SK-N-SH treated with all-trans-retinoic acid at 6 μM for 48 hours (cell line): Measurements from ENCODE around the gene ZNFX1.

Experiments used
- ATAC-seq: fragments of 200-7000 bp; cut with Tn5 transposase; 3 replicates; pipeline ENCODE4 v1.9.1; 2020; ENCODE audit warnings: mild to moderate bottlenecking, moderate library complexity
- ARNTL ChIP-seq: fragments of 450-650 bp; formaldehyde crosslinking; IDR thresholded peaks from 2 replicates; pipeline ENCODE4 v1.5.0; 2020; ENCODE audit warnings: low read depth, mild to moderate bottlenecking, moderate library complexity, borderline replicate concordance
- BACH2 ChIP-seq: fragments of 250-450 bp; sonication (Bioruptor Pico); IDR thresholded peaks from 2 replicates; pipeline ENCODE4 v1.9.0; 2021; ENCODE audit warnings: mild to moderate bottlenecking, borderline replicate concordance
- CREB5 ChIP-seq: fragments of 250-450 bp; sonication (Bioruptor Pico); IDR thresholded peaks from 2 replicates; pipeline ENCODE4 v1.5.1; 2020; ENCODE audit warnings: low read depth, mild to moderate bottlenecking, moderate library complexity
- CSDC2 ChIP-seq: fragments of 250-450 bp; sonication (Bioruptor Pico); IDR thresholded peaks from 2 replicates; pipeline ENCODE4 v1.5.0; 2020; ENCODE audit warnings: mild to moderate bottlenecking, moderate library complexity
- GLIS3 ChIP-seq: fragments of 250-450 bp; sonication (Bioruptor Pico); IDR thresholded peaks from 2 replicates; pipeline ENCODE4 v1.5.0; 2020; ENCODE audit warnings: mild to moderate bottlenecking, moderate library complexity
- ISL1 ChIP-seq: fragments of 250-450 bp; sonication (Bioruptor Pico); IDR thresholded peaks from 2 replicates; pipeline ENCODE4 v2.1.2; 2022; ENCODE audit warnings: mild to moderate bottlenecking, moderate library complexity
- OSR1 ChIP-seq: fragments of 250-450 bp; sonication (Bioruptor Pico); IDR thresholded peaks from 2 replicates; pipeline ENCODE4 v1.8.0; 2022; ENCODE audit warnings: moderate library complexity, mild to moderate bottlenecking, inconsistent platforms
- PATZ1 ChIP-seq: fragments of 250-450 bp; sonication (Bioruptor Pico); IDR thresholded peaks from 2 replicates; pipeline ENCODE4 v1.8.0; 2020; ENCODE audit warnings: mild to moderate bottlenecking, moderate library complexity, borderline replicate concordance
- PPARA ChIP-seq: fragments of 250-450 bp; sonication (Bioruptor Pico); IDR thresholded peaks from 2 replicates; pipeline ENCODE4 v1.5.0; 2020; ENCODE audit warnings: mild to moderate bottlenecking, borderline replicate concordance
- RARB ChIP-seq: fragments of 250-450 bp; sonication (Bioruptor Pico); IDR thresholded peaks from 2 replicates; pipeline ENCODE4 v1.8.0; 2021; ENCODE audit warnings: mild to moderate bottlenecking, moderate library complexity
- SNAI2 ChIP-seq: fragments of 250-450 bp; sonication (Bioruptor Pico); IDR thresholded peaks from 2 replicates; pipeline ENCODE4 v1.5.0; 2020; ENCODE audit warnings: mild to moderate bottlenecking, moderate library complexity
- TCF4 ChIP-seq: fragments of 250-450 bp; sonication (Bioruptor Pico); IDR thresholded peaks from 2 replicates; pipeline ENCODE4 v1.8.0; 2021; ENCODE audit warnings: mild to moderate bottlenecking, moderate library complexity, borderline replicate concordance
- TOX ChIP-seq: fragments of 250-450 bp; sonication (Bioruptor Pico); IDR thresholded peaks from 2 replicates; pipeline ENCODE4 v1.8.0; 2021; ENCODE audit warnings: mild to moderate bottlenecking, moderate library complexity, borderline replicate concordance
- TSHZ2 ChIP-seq: fragments of 250-450 bp; sonication (Bioruptor Pico); IDR thresholded peaks from 2 replicates; pipeline ENCODE4 v1.5.0; 2020; ENCODE audit warnings: mild to moderate bottlenecking, moderate library complexity
- ZC3H10 ChIP-seq: fragments of 250-450 bp; sonication (Bioruptor Pico); IDR thresholded peaks from 2 replicates; pipeline ENCODE4 v1.5.1; 2021; ENCODE audit warnings: mild to moderate bottlenecking, moderate library complexity
- ZFP3 ChIP-seq: fragments of 250-450 bp; sonication (Bioruptor Pico); IDR thresholded peaks from 2 replicates; pipeline ENCODE4 v1.5.0; 2020; ENCODE audit warnings: mild to moderate bottlenecking, moderate library complexity
- ZNF565 ChIP-seq: fragments of 450-650 bp; formaldehyde crosslinking; conservative IDR thresholded peaks from 2 replicates; pipeline ENCODE4 v1.5.0; 2020; ENCODE audit warnings: low read depth, mild to moderate bottlenecking, moderate library complexity
- ZNF70 ChIP-seq: fragments of 450-650 bp; formaldehyde crosslinking; IDR thresholded peaks from 2 replicates; pipeline ENCODE4 v1.5.0; 2020; ENCODE audit warnings: mild to moderate bottlenecking, moderate library complexity
- ZNF8 ChIP-seq: fragments of 450-650 bp; formaldehyde crosslinking; IDR thresholded peaks from 2 replicates; pipeline ENCODE4 v1.5.0; 2020; ENCODE audit warnings: mild to moderate bottlenecking, moderate library complexity
- TF ChIP-seq, protein P1 (sequence below): fragments of 250-450 bp; sonication (Bioruptor Pico); IDR thresholded peaks from 2 replicates; pipeline ENCODE4 v1.8.0; 2021; ENCODE audit warnings: low read depth, mild to moderate bottlenecking, moderate library complexity, borderline replicate concordance

The ZNFX1 gene

DNA sequence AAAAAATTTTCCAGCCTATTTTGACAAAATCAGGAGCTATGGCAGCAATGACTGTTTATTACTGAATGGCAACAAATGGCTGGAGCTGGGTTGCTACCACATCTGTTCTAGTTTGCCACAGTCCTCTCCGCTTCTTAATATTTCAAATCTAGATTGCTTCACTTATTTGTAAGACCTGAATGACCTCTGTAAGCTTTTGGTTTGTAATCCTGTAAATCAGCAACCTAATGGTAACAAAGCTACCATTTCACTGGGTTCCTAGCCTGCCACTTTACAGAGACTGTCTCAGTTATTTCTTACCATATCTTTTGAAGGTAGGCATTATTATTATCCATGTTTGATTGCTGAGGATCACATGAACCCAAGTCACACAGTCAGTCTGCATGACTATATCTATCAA, 15.4 kb downstream of the ZNFX1 start:
- TF ChIP-seq ZC3H10 (CRISPR knock-in tag) (no peak), GLIS3 (no peak), TCF4 (CRISPR knock-in tag) (no peak), PATZ1 (CRISPR knock-in tag) (no peak), ZNF70 (no peak), CREB5 (CRISPR knock-in tag) (no peak), PPARA (no peak), BACH2 (CRISPR knock-in tag) (no peak), CSDC2 (CRISPR knock-in tag) (no peak), ARNTL (no peak), SNAI2 (CRISPR knock-in tag) (no peak), ISL1 (CRISPR knock-in tag) (no peak), TSHZ2 (CRISPR knock-in tag) (no peak), OSR1 (CRISPR knock-in tag) (no peak), ZNF565 (CRISPR knock-in tag) (no peak)
- TF ChIP-seq, protein P1, sequence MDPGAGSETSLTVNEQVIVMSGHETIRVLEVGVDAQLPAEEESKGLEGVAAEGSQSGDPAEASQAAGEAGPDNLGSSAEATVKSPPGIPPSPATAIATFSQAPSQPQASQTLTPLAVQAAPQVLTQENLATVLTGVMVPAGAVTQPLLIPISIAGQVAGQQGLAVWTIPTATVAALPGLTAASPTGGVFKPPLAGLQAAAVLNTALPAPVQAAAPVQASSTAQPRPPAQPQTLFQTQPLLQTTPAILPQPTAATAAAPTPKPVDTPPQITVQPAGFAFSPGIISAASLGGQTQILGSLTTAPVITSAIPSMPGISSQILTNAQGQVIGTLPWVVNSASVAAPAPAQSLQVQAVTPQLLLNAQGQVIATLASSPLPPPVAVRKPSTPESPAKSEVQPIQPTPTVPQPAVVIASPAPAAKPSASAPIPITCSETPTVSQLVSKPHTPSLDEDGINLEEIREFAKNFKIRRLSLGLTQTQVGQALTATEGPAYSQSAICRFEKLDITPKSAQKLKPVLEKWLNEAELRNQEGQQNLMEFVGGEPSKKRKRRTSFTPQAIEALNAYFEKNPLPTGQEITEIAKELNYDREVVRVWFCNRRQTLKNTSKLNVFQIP (CRISPR knock-in tag): no peak
- no peak for ATAC-seq

GRCh38 chr20:49261173-49261572, 16.7 kb downstream of the ZNFX1 start:
- no peak for ATAC-seq
- TF ChIP-seq ZNF70 (no peak), ZNF8 (CRISPR knock-in tag) (peak; percentile 67; the same call in 1 of the 2 replicates), TCF4 (CRISPR knock-in tag) (no peak), TOX (CRISPR knock-in tag) (no peak), GLIS3 (no peak), RARB (CRISPR knock-in tag) (no peak), ZC3H10 (CRISPR knock-in tag) (no peak)

DNA sequence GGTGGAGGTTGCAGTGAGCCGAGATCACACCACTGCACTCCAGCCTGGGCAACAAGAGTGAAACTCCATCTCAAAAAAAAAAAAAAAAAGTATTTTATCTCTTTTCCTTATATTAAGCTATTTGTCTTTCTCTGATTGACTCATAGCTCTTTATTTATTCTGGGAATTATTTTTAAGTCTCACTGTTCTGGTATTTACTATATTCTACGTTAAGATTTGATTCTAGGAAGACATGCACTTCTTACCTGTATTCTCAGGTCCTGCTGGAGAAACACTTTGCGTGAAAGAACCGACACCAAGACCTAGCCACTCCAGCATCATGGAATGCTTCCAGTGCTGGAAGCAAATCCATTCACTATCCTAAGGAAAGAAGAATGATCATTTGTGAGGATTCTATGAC, 17.6 kb downstream of the ZNFX1 start:
- ATAC-seq: no peak
- TF ChIP-seq PATZ1 (CRISPR knock-in tag) (no peak), GLIS3 (no peak)
- TF ChIP-seq, all 23 proteins: peak for 0

DNA sequence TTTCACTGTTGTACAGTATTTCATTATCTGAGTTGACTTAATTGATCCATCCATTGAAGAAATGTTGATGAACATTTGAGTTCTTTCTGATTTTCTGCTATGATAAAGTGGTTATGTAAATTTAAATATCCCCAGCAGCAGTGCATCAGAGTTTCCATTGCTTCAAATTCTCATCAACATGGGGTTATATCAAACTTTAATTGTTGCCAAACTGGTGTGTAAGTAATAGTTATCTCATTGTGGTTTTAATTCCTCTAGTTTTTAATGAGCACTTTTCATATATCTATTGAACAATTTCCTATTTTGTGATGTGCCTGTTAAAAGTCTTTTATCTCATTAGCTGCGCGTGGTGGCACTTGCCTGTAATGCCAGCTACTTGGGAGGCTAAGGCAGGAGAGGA, 18.1 kb downstream of the ZNFX1 start:
- TF ChIP-seq ZFP3 (CRISPR knock-in tag) (no peak), OSR1 (CRISPR knock-in tag) (no peak), CSDC2 (CRISPR knock-in tag) (no peak), CREB5 (CRISPR knock-in tag) (no peak), ZNF70 (no peak)
- ATAC-seq: no peak
